IPS-11a (cell line): ENCODE data around the gene PNMA6F.

Source experiments
- H3K4me3 ChIP-seq: one replicate; pipeline ENCODE4 v1.5.1; 2013; ENCODE audit warnings: low read depth, low read length, control low read depth

Gene PNMA6F

GRCh38 chrX:153321381-153322124, at the start of gene PNMA6F:
PNMA6F (minus strand) TSS chrX:153321767; CDS start chrX:153320674, 1,093 bp downstream.
- H3K4me3 ChIP-seq: peak within 1 kb of the TSS; percentile 13

- H3K4me3 ChIP-seq: no peak overlapping the region
Measured at GRCh38 chrX:153371256-153371655, 49.7 kb upstream of the PNMA6F start.

GRCh38 chrX:153370293-153371055, 48.9 kb upstream of the PNMA6F start:
- no peak overlapping the region for H3K4me3 ChIP-seq

GRCh38 chrX:153366878-153367538, 45.4 kb upstream of the PNMA6F start:
- no peak overlapping the region for H3K4me3 ChIP-seq

- H3K4me3 ChIP-seq: no peak overlapping the region
Measured at GRCh38 chrX:153366119-153366518, 44.6 kb upstream of the PNMA6F start.

DNA sequence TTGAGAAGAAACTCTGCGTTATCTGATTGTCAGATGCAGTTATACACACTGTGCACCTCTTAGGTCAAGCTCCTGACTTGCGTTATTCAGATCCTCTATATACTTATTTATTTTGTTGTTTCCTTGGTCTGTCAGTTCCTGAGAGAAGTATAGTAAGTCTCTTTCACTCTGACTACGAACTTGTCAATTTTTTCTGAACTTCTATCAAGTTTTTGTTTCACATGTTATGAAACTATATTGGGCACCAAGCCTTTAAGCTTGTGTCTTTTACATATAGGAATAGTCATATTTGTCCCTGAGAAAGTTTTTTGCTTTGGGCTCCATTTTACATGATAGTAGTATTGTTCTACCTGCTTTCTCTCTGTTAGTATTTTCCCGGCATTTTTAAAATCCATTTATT, 44.1 kb upstream of the PNMA6F start:
- no peak overlapping the region for H3K4me3 ChIP-seq

DNA sequence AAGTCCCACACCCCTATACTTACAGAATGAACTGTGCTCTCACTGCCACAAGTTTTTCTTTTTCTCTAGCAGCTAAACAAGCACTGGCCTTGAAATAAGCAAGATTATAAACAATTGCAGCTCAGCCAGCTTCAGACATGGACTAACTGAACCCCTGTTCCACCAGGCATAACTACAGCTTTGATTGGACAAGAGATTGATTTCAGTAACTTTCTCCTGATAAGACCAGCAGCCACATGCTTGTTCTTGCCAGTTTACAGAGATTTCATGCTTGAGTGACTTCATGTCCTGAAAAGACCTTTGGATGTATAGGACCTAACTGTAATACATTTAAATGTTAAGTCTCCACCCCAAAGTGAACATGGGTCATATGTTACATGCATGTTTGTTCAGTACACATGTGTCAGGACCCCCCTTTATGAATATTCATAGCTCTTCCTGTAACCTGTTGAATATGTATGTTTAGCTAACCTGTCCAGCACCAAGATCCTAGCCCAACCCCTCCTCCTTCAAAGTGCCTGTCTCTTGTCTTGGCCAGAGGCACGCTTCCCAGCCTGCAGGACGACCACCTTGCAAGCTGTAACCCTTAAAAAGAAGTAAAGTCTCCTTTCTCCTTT, 40.3 kb upstream of the PNMA6F start:
- no peak overlapping the region for H3K4me3 ChIP-seq

- no peak overlapping the region for H3K4me3 ChIP-seq
Measured at GRCh38 chrX:153357877-153358276, 36.3 kb upstream of the PNMA6F start.

DNA sequence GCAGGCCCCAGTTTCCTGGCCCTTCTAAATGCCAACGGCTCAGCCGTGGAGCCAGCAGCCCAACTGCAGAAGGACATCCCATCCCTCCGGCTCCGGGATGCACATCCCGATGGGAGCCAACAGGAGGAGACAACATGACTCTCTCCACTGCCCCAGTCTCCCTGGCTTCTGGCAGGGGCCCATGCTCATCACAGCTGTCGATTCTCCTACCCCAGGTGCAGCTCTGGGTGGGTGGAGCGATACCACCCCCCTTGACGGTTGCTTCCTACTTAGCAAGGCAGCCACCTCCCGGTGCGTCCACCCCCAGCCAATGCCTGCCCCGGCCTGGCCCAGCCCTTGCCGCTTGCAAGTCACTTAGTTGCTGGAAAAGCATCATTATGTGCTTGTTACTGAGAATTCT, 31.8 kb upstream of the PNMA6F start:
- H3K4me3 ChIP-seq: no peak overlapping the region

- H3K4me3 ChIP-seq: no peak overlapping the region
Measured at GRCh38 chrX:153352858-153353257, 31.3 kb upstream of the PNMA6F start.

DNA sequence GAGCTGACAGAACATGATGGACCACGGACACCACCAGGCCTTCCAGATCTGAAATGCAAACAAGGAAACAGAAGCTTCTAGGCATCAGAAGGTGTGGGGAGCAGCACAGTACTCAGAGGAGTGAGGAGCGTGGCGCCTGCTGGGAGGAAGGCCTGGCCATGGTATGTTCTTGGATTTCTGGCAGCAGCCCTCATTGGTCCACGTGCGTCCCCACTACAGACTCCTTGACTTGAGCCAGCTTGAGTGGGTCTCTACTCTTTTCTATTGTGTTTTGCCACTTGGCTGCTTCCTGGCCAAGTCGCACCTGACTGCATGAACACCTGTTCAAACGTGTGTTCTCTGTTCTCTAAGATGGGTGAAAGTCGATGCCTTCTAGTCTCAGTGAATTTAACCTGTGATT, 30.4 kb upstream of the PNMA6F start:
- H3K4me3 ChIP-seq: no peak overlapping the region

DNA sequence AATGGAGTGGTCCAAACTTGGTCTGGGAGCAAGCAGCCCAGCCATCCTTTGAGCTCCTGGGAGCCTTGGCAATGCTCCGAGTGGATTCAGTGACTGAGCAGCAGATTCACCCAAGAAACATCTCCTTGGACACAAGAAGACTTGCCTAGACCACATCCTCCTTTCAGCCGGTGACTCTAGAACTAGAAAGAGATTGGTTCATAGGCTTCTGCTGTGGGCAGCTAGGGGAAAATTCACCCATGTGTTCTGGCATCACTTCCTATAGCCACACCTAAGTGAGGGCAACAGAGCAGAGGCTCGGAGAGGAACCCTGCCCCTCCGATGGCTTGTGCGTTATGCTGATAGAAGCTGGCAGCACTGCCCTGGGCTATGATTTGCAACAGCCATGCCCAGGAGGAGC, 28.4 kb upstream of the PNMA6F start:
- H3K4me3 ChIP-seq: no peak overlapping the region

GRCh38 chrX:153348421-153348820, 26.9 kb upstream of the PNMA6F start:
- H3K4me3 ChIP-seq: no peak overlapping the region

- no peak overlapping the region for H3K4me3 ChIP-seq
Measured at GRCh38 chrX:153347530-153347929, 26.0 kb upstream of the PNMA6F start.

GRCh38 chrX:153343674-153344073, 22.1 kb upstream of the PNMA6F start:
- no peak overlapping the region for H3K4me3 ChIP-seq

- no peak overlapping the region for H3K4me3 ChIP-seq
Measured at GRCh38 chrX:153342762-153343558, 21.4 kb upstream of the PNMA6F start.

DNA sequence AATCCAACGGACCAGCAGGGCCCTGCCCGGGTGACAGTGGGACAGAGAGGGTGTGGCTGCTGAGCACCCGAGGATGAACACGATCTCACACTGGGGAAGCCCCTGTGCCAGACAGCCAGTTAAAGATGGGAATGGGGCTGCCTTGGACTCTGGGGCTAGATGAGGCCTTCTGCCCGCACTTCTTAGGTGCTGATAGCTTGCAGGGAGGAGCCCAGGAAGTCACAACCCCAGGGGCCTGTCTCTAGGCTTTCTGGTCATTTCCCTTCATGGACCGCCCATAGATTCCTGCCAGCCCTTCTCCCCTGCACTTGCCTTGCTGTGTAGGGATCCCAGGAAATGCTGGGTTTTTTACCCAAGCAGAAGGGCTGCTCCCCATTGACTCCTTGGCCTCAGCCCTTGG, 18.5 kb upstream of the PNMA6F start:
- H3K4me3 ChIP-seq: no peak overlapping the region

GRCh38 chrX:153339662-153340061, 18.1 kb upstream of the PNMA6F start:
- H3K4me3 ChIP-seq: no peak overlapping the region

DNA sequence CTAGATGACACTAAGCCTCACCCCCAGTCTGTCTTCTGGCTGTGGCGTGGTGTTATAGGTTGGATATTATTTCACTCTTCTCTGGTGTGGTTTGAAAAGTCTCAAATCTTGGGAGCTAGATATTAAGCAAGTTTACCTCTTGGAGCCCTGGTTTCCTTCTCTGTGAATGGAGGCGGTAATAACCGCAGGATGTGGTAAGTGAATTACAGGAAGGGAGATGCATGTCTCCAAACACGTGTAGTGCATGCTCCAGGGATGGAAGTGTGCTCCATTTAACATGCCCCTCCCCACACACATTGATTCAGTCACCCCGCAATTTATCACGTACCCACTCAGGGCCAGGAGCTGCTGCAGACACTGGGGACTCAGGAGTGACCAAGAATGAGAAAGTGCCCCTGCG, 17.3 kb upstream of the PNMA6F start:
- H3K4me3 ChIP-seq: no peak overlapping the region

DNA sequence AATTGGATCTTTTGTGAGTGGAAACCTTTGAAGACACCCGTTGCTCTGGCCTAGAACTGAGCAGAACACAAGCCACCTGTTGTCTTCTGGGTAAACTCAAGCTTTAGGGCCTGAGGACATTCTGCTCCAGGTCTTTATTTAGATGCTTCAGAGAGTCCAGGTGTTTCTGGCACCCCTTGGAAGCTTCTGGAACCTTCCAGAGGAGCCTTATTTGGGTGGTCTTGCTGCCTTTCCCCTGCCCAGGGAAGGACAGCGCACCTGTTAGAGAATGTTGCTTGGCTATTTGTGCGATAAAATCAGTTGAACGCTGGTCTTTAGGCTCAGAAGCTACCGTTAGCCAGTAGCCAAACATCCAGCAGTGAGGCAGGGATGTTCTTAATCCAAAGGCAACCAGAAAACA, 15.4 kb upstream of the PNMA6F start:
- H3K4me3 ChIP-seq: no peak overlapping the region
